ENCODE data around the gene HOXA13.

DNA sequence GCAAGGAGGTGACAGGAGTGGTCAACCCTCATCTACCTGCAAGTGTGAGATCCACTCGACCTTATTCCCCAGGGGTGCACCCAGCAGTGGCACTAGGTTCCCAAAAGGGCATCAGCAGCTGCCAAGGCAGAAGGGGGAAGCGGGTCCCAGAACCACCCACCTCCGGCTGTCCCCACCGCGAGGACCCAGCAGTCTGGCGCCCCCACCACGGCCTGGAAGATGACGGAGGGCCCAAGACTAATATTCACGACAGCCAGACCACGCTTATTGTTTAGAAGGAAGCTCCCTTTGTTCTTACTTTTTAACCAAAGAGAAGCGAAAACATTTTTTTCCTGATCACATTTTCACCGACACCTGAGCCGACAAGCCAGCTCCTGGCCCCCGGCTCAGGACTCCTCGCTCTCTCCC is 39.1 kb upstream of the HOXA13 start:
- TF ChIP-seq SUZ12 (IDR thresholded peaks at IDR 0.05; ENCODE audit: extremely low read depth, insufficient read depth, insufficient read length) (no peak), ZNF274 (IDR thresholded peaks at IDR 0.05; ENCODE audit: low read depth, low read length) (no peak), YY1 (IDR thresholded peaks at IDR 0.05; ENCODE audit: insufficient read depth, insufficient read length) (no peak)
